ENCODE results near the gene UBR2. TPM values are rescaled to one million over a fixed set of nuclear protein-coding genes. Genes with fewer than 3 reads are reported as not detected.

Gene UBR2
- total and polyA plus RNA-seq, 9 of the 15 experiments (the other 6 are each of a cell fraction or from before 2014, with no cell fraction given) = 9.1 to 38.9 (median 23.4) TPM

DNA sequence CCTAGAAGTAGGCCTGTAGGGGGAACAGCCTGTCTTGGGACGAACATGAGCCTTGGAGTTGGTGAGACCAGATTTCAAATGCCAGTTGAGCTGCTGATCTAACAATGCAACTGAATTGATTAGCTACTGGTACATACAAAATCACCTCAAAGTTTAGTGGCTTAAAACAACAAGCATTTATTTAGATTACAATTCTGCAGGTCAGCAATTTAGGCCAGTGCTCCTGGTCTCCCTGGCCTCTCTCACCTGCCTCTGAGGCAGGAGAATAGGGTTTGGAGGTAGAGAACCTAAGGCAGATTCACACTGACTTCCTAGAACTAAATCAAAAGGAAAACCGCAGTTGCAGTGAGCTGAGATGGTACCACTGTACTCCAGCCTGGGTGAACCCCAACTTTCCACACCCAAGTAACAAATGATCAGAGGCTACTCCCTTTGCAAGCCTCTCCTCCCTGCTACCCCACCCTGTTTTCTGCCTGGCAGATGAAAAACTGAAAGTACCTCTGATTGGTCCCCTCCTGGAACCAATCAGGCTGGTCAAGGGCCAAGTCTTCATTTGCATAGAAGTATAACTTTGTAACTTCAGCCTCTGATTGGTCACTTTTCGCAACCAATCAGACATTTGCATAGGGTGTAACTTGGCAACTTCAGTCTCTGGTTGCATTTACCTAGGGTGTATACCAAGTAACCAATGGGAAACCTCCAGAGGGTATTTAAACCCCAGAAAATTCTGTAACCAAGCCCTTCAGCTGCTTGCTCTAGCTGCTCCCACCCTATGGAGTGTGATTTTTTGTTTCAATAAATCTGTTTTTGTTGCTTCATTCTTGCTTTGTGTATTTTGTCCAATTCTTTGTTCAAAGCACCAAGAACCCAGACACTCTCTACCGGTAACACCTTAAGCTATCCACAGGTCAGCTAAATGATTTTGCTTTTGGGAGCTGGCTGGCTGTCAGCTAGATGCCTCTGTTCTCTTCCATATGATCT is 8.1 kb upstream of the UBR2 start (continued):
- TF ChIP-seq, protein P1, sequence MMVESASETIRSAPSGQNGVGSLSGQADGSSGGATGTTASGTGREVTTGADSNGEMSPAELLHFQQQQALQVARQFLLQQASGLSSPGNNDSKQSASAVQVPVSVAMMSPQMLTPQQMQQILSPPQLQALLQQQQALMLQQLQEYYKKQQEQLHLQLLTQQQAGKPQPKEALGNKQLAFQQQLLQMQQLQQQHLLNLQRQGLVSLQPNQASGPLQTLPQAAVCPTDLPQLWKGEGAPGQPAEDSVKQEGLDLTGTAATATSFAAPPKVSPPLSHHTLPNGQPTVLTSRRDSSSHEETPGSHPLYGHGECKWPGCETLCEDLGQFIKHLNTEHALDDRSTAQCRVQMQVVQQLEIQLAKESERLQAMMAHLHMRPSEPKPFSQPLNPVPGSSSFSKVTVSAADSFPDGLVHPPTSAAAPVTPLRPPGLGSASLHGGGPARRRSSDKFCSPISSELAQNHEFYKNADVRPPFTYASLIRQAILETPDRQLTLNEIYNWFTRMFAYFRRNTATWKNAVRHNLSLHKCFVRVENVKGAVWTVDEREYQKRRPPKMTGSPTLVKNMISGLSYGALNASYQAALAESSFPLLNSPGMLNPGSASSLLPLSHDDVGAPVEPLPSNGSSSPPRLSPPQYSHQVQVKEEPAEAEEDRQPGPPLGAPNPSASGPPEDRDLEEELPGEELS (CRISPR knock-in tag; IDR thresholded peaks at IDR 0.05; ENCODE audit: borderline replicate concordance) = no peak
- TF ChIP-seq ZNF41 (CRISPR knock-in tag; conservative IDR thresholded peaks at IDR 0.05) (no peak), SRF (CRISPR knock-in tag; IDR thresholded peaks at IDR 0.05) (peak in 1 of 2 experiments; percentile 57; a peak in 1 of 4 replicates), RFX1 (IDR thresholded peaks at IDR 0.05) (peak; percentile 64), DNMT1 (IDR thresholded peaks at IDR 0.05) (no peak), COPS2 (conservative IDR thresholded peaks at IDR 0.05) (no peak), WHSC1 (IDR thresholded peaks at IDR 0.05; ENCODE audit: low read length) (no peak), FOXJ2 (tag; IDR thresholded peaks at IDR 0.05) (0 out of 2 replicates have a peak, but pooled peaks have one; percentile 20), NONO (IDR thresholded peaks at IDR 0.05; ENCODE audit: low read depth in 2 of 2, low read length in 1 of 2) (no peak), FOS (IDR thresholded peaks at IDR 0.05; ENCODE audit: extremely low read depth, insufficient read length) (peak; percentile 46), CHD2 (IDR thresholded peaks at IDR 0.05; ENCODE audit: low read depth, low read length) (no peak), SNIP1 (IDR thresholded peaks at IDR 0.05; ENCODE audit: low read depth) (no peak)
- TF ChIP-seq, protein P2, sequence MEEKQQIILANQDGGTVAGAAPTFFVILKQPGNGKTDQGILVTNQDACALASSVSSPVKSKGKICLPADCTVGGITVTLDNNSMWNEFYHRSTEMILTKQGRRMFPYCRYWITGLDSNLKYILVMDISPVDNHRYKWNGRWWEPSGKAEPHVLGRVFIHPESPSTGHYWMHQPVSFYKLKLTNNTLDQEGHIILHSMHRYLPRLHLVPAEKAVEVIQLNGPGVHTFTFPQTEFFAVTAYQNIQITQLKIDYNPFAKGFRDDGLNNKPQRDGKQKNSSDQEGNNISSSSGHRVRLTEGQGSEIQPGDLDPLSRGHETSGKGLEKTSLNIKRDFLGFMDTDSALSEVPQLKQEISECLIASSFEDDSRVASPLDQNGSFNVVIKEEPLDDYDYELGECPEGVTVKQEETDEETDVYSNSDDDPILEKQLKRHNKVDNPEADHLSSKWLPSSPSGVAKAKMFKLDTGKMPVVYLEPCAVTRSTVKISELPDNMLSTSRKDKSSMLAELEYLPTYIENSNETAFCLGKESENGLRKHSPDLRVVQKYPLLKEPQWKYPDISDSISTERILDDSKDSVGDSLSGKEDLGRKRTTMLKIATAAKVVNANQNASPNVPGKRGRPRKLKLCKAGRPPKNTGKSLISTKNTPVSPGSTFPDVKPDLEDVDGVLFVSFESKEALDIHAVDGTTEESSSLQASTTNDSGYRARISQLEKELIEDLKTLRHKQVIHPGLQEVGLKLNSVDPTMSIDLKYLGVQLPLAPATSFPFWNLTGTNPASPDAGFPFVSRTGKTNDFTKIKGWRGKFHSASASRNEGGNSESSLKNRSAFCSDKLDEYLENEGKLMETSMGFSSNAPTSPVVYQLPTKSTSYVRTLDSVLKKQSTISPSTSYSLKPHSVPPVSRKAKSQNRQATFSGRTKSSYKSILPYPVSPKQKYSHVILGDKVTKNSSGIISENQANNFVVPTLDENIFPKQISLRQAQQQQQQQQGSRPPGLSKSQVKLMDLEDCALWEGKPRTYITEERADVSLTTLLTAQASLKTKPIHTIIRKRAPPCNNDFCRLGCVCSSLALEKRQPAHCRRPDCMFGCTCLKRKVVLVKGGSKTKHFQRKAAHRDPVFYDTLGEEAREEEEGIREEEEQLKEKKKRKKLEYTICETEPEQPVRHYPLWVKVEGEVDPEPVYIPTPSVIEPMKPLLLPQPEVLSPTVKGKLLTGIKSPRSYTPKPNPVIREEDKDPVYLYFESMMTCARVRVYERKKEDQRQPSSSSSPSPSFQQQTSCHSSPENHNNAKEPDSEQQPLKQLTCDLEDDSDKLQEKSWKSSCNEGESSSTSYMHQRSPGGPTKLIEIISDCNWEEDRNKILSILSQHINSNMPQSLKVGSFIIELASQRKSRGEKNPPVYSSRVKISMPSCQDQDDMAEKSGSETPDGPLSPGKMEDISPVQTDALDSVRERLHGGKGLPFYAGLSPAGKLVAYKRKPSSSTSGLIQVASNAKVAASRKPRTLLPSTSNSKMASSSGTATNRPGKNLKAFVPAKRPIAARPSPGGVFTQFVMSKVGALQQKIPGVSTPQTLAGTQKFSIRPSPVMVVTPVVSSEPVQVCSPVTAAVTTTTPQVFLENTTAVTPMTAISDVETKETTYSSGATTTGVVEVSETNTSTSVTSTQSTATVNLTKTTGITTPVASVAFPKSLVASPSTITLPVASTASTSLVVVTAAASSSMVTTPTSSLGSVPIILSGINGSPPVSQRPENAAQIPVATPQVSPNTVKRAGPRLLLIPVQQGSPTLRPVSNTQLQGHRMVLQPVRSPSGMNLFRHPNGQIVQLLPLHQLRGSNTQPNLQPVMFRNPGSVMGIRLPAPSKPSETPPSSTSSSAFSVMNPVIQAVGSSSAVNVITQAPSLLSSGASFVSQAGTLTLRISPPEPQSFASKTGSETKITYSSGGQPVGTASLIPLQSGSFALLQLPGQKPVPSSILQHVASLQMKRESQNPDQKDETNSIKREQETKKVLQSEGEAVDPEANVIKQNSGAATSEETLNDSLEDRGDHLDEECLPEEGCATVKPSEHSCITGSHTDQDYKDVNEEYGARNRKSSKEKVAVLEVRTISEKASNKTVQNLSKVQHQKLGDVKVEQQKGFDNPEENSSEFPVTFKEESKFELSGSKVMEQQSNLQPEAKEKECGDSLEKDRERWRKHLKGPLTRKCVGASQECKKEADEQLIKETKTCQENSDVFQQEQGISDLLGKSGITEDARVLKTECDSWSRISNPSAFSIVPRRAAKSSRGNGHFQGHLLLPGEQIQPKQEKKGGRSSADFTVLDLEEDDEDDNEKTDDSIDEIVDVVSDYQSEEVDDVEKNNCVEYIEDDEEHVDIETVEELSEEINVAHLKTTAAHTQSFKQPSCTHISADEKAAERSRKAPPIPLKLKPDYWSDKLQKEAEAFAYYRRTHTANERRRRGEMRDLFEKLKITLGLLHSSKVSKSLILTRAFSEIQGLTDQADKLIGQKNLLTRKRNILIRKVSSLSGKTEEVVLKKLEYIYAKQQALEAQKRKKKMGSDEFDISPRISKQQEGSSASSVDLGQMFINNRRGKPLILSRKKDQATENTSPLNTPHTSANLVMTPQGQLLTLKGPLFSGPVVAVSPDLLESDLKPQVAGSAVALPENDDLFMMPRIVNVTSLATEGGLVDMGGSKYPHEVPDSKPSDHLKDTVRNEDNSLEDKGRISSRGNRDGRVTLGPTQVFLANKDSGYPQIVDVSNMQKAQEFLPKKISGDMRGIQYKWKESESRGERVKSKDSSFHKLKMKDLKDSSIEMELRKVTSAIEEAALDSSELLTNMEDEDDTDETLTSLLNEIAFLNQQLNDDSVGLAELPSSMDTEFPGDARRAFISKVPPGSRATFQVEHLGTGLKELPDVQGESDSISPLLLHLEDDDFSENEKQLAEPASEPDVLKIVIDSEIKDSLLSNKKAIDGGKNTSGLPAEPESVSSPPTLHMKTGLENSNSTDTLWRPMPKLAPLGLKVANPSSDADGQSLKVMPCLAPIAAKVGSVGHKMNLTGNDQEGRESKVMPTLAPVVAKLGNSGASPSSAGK (IDR thresholded peaks at IDR 0.05) = no peak
